NCI-H2196 treated with DMSO at 0.1 percent for 48 hours (cell line): ENCODE results near the gene ADCK2.
"Not testable (repeated sequence)": the region's sequence is repeated elsewhere in the genome, so short reads cannot be mapped to it uniquely, and the experiment has no call there.

Experiments
- DNase-seq: peaks from one replicate; lab custom pipeline; 2025; ENCODE audit not compliant: unreplicated experiment; lab: John Stamatoyannopoulos, UW

The ADCK2 gene

DNA sequence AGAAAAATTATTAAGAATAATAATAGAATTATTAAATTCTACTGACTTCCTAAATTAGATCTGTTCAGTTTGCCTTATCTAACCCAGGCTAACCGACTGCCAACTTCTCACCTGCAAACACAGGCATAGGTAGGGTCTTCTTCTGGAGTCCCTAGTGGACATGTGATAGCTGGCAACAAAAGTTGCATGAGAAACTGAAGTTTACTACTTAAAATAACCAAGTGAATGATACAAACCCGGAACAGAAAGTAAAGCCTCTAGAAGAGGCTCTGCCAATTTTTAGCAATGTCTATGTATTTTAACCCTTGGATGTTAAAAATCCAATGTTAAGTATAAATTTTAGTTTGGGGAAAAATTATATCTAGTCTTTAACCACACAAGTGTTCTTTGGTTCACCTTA lies 61.4 kb downstream of the ADCK2 start:
- DNase-seq: no peak

DNA sequence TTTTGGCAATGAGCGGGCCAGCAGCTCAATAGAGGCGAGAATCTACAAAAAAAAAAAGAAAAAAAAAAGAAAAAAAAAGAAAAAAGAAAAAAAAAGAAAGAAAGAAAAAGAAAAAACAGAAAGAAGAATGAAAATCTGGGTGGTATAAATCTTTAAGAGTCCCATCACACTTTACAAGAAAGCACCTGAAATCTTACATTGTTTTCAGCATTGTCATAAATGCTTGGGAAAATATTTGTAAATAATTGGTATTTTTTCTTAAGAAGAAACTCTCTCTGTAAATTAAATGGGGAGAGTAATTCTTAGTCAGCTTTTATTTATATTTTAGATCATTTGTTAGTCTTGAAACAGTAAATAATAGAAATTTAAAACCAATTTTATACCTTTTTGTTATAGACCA lies 62.0 kb downstream of the ADCK2 start:
- no peak for DNase-seq

DNA sequence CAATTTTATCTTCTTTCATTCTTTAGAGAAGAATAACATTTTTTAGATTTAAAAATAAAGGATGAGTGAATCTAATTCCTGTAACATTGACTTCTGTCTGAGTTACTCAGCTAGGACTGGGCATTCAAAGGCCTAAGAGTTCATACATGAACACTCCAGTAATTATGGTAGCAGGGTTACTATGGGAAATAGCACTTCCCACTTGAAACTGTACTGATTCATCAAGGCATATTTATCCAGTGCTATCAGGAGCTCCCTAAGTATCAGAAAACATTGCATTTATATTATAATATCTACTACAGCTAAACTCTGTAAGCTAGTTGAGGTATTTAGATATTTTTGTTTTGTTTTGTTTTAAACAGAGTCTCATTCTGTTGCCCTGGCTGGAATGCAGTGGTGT lies 65.5 kb downstream of the ADCK2 start:
- no peak for DNase-seq

DNA sequence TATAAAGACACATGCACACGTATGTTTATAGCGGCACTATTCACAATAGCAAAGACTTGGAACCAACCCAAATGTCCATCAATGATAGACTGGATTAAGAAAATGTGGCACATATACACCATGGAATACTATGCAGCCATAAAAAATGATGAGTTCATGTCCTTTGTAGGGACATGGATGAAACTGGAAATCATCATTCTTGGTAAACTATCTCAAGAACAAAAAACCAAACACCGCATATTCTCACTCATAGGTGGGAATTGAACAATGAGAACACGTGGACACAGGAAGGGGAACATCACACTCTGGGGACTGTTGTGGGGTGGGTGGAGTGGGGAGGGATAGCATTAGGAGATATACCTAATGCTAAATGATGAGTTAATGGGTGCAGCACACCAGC lies 70.5 kb downstream of the ADCK2 start:
- not testable (repeated sequence) for DNase-seq

DNA sequence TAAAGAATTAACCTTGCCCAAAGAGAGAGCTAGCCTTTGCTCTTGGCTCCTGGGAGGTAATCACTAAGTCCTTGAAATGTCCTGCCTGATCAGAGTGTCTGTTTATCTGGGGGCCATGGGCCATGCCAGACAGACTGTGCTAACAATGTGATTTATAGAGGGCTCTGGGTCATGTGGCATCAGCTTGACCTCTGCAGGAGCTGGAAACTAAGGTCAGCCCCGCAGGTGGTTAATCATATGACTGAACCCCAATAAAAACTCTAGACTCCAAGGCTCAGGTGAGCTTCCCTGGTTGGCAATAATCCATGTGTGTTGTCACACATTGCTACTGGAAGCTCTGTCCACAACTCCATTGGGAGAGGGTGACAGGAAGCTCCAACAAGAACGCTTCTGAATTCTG lies 71.3 kb downstream of the ADCK2 start:
- DNase-seq: no peak
